ENCODE measurements around the gene KIF3A.

KIF3A gene

GRCh38 chr5:132736853-132737833 lies at the start of gene KIF3A:
Gene KIF3A (minus strand): TSS chr5:132737546. CDS start chr5:132737419, 127 bp downstream.
- peak within 1 kb of the TSS; percentile 52 for H3K9ac ChIP-seq (ENCODE audit: low read length)
- H3K27me3 ChIP-seq (ENCODE audit: control insufficient read depth, insufficient read depth, low read length): no peaks in the 10 kb centered on the region
- peak within 1 kb of the TSS; percentile 51 for H3K27ac ChIP-seq (ENCODE audit: low read depth, low read length)
- peaks cover 5% of the 10 kb centered on the region for H3K4me1 ChIP-seq (ENCODE audit: control insufficient read depth, insufficient read depth, low read length)
- H3K4me3 ChIP-seq (ENCODE audit: low read length): peak within 1 kb of the TSS; percentile 88
- no peaks in the 10 kb centered on the region for H3K36me3 ChIP-seq (ENCODE audit: control insufficient read depth, insufficient read depth, low read length)

- Histone ChIP-seq H3K27ac (ENCODE audit: low read depth, low read length) (no peak overlapping the region), H3K36me3 (ENCODE audit: control insufficient read depth, insufficient read depth, low read length) (no peaks in the 10 kb centered on the region), H3K27me3 (ENCODE audit: control insufficient read depth, insufficient read depth, low read length) (no peaks in the 10 kb centered on the region), H3K9ac (ENCODE audit: low read length) (no peak overlapping the region), H3K4me3 (ENCODE audit: low read length) (no peak overlapping the region), H3K4me1 (ENCODE audit: control insufficient read depth, insufficient read depth, low read length) (no peaks in the 10 kb centered on the region)
Observed at GRCh38 chr5:132787076-132787475, 49.7 kb upstream of the KIF3A start.

- Histone ChIP-seq H3K36me3 (ENCODE audit: control insufficient read depth, insufficient read depth, low read length) (no peaks in the 10 kb centered on the region), H3K9ac (ENCODE audit: low read length) (no peak overlapping the region)
Observed at GRCh38 chr5:132785864-132786263, 48.5 kb upstream of the KIF3A start.

GRCh38 chr5:132785365-132785764 lies 48.0 kb upstream of the KIF3A start:
- no peaks in the 10 kb centered on the region for H3K36me3 ChIP-seq (ENCODE audit: control insufficient read depth, insufficient read depth, low read length)
- no peaks in the 10 kb centered on the region for H3K27me3 ChIP-seq (ENCODE audit: control insufficient read depth, insufficient read depth, low read length)
- no peak overlapping the region for H3K27ac ChIP-seq (ENCODE audit: low read depth, low read length)
- H3K4me3 ChIP-seq (ENCODE audit: low read length): no peak overlapping the region
- no peaks in the 10 kb centered on the region for H3K4me1 ChIP-seq (ENCODE audit: control insufficient read depth, insufficient read depth, low read length)
- H3K9ac ChIP-seq (ENCODE audit: low read length): no peak overlapping the region

More at GRCh38 chr5:132785864-132786263, 48.5 kb upstream of the KIF3A start:
- Histone ChIP-seq H3K27ac (ENCODE audit: low read depth, low read length) (no peak overlapping the region), H3K4me3 (ENCODE audit: low read length) (no peak overlapping the region), H3K4me1 (ENCODE audit: control insufficient read depth, insufficient read depth, low read length) (no peaks in the 10 kb centered on the region), H3K27me3 (ENCODE audit: control insufficient read depth, insufficient read depth, low read length) (no peaks in the 10 kb centered on the region)

GRCh38 chr5:132782101-132782500 lies 44.8 kb upstream of the KIF3A start:
- peaks cover 5% of the 10 kb centered on the region for H3K4me1 ChIP-seq (ENCODE audit: control insufficient read depth, insufficient read depth, low read length)
- H3K9ac ChIP-seq (ENCODE audit: low read length): no peak overlapping the region
- H3K27ac ChIP-seq (ENCODE audit: low read depth, low read length): no peak overlapping the region
- H3K27me3 ChIP-seq (ENCODE audit: control insufficient read depth, insufficient read depth, low read length): peaks cover 4% of the 10 kb centered on the region
- no peak overlapping the region for H3K4me3 ChIP-seq (ENCODE audit: low read length)
- H3K36me3 ChIP-seq (ENCODE audit: control insufficient read depth, insufficient read depth, low read length): no peaks in the 10 kb centered on the region

- Histone ChIP-seq H3K36me3 (ENCODE audit: control insufficient read depth, insufficient read depth, low read length) (no peaks in the 10 kb centered on the region), H3K27me3 (ENCODE audit: control insufficient read depth, insufficient read depth, low read length) (peaks cover 4% of the 10 kb centered on the region), H3K9ac (ENCODE audit: low read length) (no peak overlapping the region), H3K27ac (ENCODE audit: low read depth, low read length) (no peak overlapping the region), H3K4me1 (ENCODE audit: control insufficient read depth, insufficient read depth, low read length) (peaks cover 5% of the 10 kb centered on the region), H3K4me3 (ENCODE audit: low read length) (no peak overlapping the region)
Observed at GRCh38 chr5:132781029-132781428, 43.7 kb upstream of the KIF3A start.

- no peak overlapping the region for H3K9ac ChIP-seq (ENCODE audit: low read length)
- H3K4me1 ChIP-seq (ENCODE audit: control insufficient read depth, insufficient read depth, low read length): peaks cover 5% of the 10 kb centered on the region
- no peak overlapping the region for H3K27ac ChIP-seq (ENCODE audit: low read depth, low read length)
- H3K4me3 ChIP-seq (ENCODE audit: low read length): no peak overlapping the region
- H3K27me3 ChIP-seq (ENCODE audit: control insufficient read depth, insufficient read depth, low read length): peaks cover 4% of the 10 kb centered on the region
- no peaks in the 10 kb centered on the region for H3K36me3 ChIP-seq (ENCODE audit: control insufficient read depth, insufficient read depth, low read length)
Observed at GRCh38 chr5:132780577-132780976, 43.2 kb upstream of the KIF3A start.

GRCh38 chr5:132779961-132780360 lies 42.6 kb upstream of the KIF3A start:
- H3K4me3 ChIP-seq (ENCODE audit: low read length): no peak overlapping the region
- H3K27ac ChIP-seq (ENCODE audit: low read depth, low read length): no peak overlapping the region
- H3K9ac ChIP-seq (ENCODE audit: low read length): no peak overlapping the region
- peaks cover 4% of the 10 kb centered on the region for H3K27me3 ChIP-seq (ENCODE audit: control insufficient read depth, insufficient read depth, low read length)
- H3K4me1 ChIP-seq (ENCODE audit: control insufficient read depth, insufficient read depth, low read length): peaks cover 5% of the 10 kb centered on the region
- no peaks in the 10 kb centered on the region for H3K36me3 ChIP-seq (ENCODE audit: control insufficient read depth, insufficient read depth, low read length)

GRCh38 chr5:132778856-132779255 lies 41.5 kb upstream of the KIF3A start:
- no peak overlapping the region for H3K27ac ChIP-seq (ENCODE audit: low read depth, low read length)
- H3K9ac ChIP-seq (ENCODE audit: low read length): no peak overlapping the region
- H3K4me1 ChIP-seq (ENCODE audit: control insufficient read depth, insufficient read depth, low read length): peaks cover 5% of the 10 kb centered on the region
- peaks cover 4% of the 10 kb centered on the region for H3K27me3 ChIP-seq (ENCODE audit: control insufficient read depth, insufficient read depth, low read length)
- no peaks in the 10 kb centered on the region for H3K36me3 ChIP-seq (ENCODE audit: control insufficient read depth, insufficient read depth, low read length)
- no peak overlapping the region for H3K4me3 ChIP-seq (ENCODE audit: low read length)

GRCh38 chr5:132778129-132778528 lies 40.8 kb upstream of the KIF3A start:
- H3K4me3 ChIP-seq (ENCODE audit: low read length): peak overlapping the region; percentile 88
- peaks cover 4% of the 10 kb centered on the region for H3K27me3 ChIP-seq (ENCODE audit: control insufficient read depth, insufficient read depth, low read length)
- no peaks in the 10 kb centered on the region for H3K36me3 ChIP-seq (ENCODE audit: control insufficient read depth, insufficient read depth, low read length)
- H3K27ac ChIP-seq (ENCODE audit: low read depth, low read length): no peak overlapping the region
- H3K4me1 ChIP-seq (ENCODE audit: control insufficient read depth, insufficient read depth, low read length): peaks cover 5% of the 10 kb centered on the region
- no peak overlapping the region for H3K9ac ChIP-seq (ENCODE audit: low read length)

GRCh38 chr5:132777209-132778069 lies 40.1 kb upstream of the KIF3A start, which contains the start of gene SEPTIN8:
Gene SEPTIN8 (minus strand): TSS chr5:132777239. CDS start chr5:132777137, 102 bp downstream.
- H3K36me3 ChIP-seq (ENCODE audit: control insufficient read depth, insufficient read depth, low read length): no peaks in the 10 kb centered on the region
- H3K27me3 ChIP-seq (ENCODE audit: control insufficient read depth, insufficient read depth, low read length): peaks cover 4% of the 10 kb centered on the region
- peak within 1 kb of the TSS; percentile 55 for H3K27ac ChIP-seq (ENCODE audit: low read depth, low read length)
- H3K4me1 ChIP-seq (ENCODE audit: control insufficient read depth, insufficient read depth, low read length): peaks cover 5% of the 10 kb centered on the region
- H3K9ac ChIP-seq (ENCODE audit: low read length): peak within 1 kb of the TSS; percentile 51
- peak within 1 kb of the TSS; percentile 88 for H3K4me3 ChIP-seq (ENCODE audit: low read length)

GRCh38 chr5:132776938-132777208 lies 39.5 kb upstream of the KIF3A start:
- Histone ChIP-seq H3K4me1 (ENCODE audit: control insufficient read depth, insufficient read depth, low read length) (peaks cover 5% of the 10 kb centered on the region), H3K27me3 (ENCODE audit: control insufficient read depth, insufficient read depth, low read length) (peaks cover 4% of the 10 kb centered on the region), H3K4me3 (ENCODE audit: low read length) (peak overlapping the region; percentile 88), H3K9ac (ENCODE audit: low read length) (no peak overlapping the region), H3K36me3 (ENCODE audit: control insufficient read depth, insufficient read depth, low read length) (no peaks in the 10 kb centered on the region), H3K27ac (ENCODE audit: low read depth, low read length) (no peak overlapping the region)

Data from rectal smooth muscle tissue (tissue), 1 donor.